GM19240 (cell line): Measurements from ENCODE around the gene TOGARAM2.

Source experiments
- DNase-seq: peaks from one replicate; pipeline ENCODE4 v3.0.0; 2011; ENCODE audit warnings: low spot score; ENCODE audit not compliant: insufficient read length

Gene TOGARAM2

DNA sequence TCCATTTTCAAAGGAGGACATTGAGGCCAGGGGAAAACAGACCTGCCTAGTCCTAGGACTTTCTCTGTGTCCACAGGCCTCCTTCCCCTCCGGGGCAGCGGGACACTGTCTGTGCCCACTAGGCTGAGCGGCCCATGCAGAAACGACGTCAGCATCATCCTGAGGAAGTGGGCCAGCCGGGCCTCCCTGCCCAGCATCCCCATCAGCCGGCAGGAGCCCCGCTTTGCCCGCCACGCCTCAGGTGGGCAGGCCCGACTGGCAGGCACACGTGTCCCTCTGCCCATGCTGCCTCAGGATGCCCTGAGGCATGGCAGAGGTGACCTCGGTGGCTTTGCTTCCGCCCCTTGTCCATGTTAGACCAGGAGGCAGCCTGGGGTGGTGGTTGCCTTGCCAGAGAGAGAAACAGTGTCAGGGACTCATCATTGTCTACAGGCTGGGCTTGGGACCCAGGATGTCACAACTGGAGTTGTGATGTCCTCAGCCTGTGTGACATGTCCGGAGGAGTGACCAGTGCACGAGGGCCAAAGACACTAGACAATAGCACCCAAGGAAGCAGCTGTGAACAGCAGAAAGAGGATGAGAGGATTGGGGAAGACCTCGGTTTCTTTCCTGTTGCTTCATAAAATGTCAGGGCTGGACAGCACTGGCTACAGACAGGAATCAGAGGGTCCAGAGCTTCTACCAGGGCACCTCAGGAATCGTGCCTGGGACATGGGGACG lies 36.8 kb downstream of the TOGARAM2 start:
- DNase-seq: no peak

DNA sequence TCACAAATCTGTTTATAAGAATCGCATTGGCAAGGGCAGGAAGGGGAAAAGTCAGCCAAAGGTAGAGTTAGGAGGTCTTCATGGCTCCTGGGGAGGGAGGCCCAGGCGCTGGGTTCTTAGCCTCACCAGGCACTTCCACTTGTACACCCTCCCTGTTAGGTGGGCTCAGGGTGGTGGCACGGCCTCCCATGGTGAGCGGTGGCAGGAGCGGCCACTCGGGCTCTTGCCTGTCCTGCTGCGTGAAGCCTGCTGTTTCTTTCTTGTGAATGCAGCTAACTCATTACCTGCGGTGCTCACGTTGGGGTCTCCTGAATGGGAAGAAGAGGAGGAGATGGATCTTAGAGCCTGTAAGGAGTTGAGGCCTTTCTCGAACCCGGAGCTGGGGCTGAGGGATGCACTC lies 40.8 kb downstream of the TOGARAM2 start:
- DNase-seq: no peak

- no peak for DNase-seq
Observed at GRCh38 chr2:29022679-29023078, 41.6 kb downstream of the TOGARAM2 start.

DNA sequence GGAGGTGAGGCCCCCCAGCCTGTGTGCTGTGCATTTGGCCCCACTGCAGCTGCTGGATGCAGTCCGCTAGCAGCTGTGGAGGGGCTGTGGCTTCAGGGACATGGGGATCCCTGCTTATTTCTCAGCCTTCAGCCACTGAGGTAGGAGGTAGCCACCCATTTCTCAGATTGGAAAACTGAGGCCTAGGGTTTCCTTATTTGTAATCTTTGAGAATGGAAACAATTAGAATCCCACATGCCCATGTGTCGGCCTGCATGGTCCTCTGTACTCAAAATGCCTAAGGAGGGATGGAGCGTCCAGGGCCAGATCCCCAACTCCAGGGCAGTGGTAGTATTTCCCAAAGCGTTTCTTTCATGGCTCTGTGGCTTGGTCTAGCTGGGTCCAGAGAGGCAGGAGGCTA lies 42.1 kb downstream of the TOGARAM2 start:
- no peak for DNase-seq

GRCh38 chr2:29024882-29025430 lies 43.9 kb downstream of the TOGARAM2 start:
- DNase-seq: no peak

DNA sequence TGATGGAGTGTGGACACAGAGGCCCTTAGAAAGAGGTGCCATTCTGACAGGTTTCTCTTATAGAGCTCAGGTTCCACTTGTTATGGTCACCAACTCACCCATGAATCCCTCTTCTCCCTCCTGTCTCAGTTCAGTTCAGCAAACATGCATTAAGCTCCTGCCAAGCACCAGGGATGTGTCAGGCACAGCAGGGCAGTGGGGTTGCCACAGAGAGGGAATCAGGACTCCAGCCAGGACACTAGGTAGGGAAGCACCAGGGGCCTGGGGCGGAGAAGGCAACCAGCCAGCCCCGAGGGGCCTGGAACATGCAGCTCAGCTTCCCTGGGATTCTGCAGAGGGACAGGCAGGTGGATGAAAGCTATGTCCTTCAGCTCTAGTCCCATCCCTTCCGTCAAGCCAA lies 44.6 kb downstream of the TOGARAM2 start:
- no peak for DNase-seq

- no peak for DNase-seq
Observed at GRCh38 chr2:29031046-29031445, 49.9 kb downstream of the TOGARAM2 start.

GRCh38 chr2:29032189-29032588 lies 51.1 kb downstream of the TOGARAM2 start:
- DNase-seq: no peak

DNA sequence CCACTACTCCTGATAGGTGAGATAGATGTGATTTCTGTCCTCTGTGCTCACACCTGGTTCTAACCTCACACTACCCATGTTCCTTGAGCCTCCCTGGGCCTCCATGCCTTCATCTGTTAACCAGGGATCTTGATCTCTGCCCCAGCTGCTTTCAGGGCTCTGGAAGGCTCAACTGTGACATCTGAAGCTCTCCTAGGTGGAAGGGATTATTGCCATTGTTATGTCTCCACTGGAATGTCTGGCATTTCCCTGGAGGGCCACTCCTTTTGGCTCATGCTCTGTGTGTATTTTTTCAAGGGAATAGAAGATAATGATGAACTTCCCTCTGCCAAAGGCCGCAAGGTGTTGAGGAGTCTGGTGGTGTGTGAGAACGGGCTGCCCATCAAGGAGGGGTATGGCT lies 52.1 kb downstream of the TOGARAM2 start:
- no peak for DNase-seq

DNA sequence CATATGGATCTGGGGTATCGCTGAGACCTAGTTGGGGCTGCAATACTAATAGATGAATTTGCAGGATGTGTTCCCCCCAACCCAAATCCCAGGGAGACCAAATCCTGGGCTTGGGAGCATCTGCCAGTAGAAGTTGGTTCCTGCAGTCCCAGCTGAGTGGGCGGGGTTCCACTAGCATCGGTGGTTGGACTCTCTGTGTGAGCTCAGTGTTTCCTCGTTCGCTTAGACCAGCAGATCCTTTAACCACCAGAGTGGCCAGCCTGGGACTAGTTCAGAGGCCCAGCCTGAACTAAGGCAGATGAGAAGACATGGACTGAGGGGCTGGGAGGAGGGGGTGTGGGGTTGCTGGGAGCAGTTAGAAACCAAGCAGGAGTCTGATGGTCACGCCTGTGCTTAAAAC lies 52.6 kb downstream of the TOGARAM2 start:
- DNase-seq: no peak

DNA sequence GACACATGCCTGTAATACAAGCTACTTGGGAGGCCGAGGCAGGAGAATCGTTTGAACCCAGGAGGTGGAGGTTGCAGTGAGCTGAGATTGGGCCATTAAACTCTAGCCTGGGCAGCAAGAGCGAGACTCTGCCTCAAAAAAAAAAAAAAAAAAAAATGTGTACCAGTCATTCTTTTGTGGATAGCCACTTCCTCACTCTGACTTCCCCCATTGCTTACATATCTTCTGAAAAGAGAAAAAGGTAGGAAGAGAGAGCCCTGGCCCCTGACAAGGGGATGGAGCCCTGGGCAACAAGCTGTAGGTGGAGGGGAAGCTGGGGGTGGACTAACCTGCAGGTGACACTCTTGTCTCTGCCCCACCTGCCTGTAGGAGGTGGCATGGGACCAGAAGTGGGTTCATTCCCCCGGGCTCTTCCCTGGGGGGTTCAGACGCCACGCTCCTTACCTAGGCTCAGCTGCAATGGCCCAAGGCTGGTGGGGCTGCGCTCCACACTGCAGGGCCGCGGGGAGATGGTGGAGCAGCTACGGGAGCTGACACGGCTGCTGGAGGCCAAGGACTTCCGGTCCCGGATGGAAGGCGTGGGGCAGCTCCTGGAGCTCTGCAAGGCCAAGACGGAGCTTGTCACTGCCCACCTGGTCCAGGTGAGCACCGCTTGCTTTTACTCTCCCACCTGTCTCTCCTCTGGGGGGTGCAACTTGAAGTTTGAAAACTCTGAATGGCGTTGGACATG lies 54.1 kb downstream of the TOGARAM2 start:
- no peak for DNase-seq

DNA sequence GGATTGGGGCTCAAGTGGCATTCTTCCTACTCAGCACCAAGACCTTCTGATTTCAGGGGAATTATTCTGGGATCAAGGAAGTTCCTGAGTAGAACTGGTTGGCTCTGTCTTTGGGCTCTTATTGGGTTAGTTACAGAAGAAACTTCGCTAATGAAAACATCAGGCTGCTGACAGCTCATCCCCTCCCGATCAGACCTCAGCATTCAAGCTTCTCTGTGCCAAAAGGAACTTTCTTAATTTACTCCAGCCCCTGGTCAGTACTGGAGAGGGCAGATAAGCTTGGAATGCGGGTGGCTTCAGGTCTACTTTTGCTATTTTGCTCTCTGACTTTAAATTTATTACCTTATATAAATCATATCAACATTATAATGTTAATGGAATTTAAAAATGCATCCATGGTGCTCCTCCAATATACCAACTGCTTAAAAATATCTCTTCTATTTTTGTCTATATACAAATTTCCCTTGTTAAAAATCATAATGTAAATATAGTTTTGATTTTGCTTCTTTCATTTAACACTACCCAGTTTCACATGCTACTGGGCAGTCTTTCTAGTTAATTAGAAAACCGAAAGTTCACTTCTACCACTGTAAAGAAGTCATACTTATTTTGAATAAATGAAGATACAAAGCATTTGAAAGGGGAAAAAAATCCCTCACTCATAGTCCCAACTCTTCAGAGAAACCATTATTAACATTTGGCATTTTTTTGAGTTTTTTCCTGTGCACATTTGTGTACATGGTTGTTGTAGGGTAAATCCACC lies 58.8 kb downstream of the TOGARAM2 start:
- no peak for DNase-seq

- DNase-seq: no peak
Observed at GRCh38 chr2:29040552-29040951, 59.5 kb downstream of the TOGARAM2 start.

DNA sequence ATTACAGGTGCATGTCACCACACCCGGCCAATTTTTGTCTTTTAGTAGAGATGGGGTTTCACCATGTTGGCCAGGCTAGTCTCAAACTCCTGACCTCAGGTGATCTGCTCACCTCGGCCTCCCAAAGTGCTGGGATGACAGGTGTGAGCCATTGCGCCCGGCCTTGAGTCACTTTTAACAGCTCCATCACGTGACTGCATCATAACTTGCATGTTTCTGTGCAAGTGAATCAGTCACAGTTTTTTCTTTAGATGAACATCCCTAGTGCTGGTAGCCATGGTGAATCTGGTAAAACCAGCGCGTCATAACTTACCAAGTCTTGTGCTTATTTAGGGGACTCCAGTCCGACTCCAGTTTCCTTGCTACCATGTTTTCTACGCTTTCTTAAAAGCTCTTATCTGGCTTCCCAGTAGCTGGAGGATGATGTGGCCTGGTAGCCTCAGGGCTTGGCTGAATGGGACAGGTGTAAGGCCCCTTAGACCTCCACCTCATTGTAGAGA lies 60.1 kb downstream of the TOGARAM2 start:
- DNase-seq: no peak

- DNase-seq: no peak
Observed at GRCh38 chr2:29042561-29043075, 61.5 kb downstream of the TOGARAM2 start.

GRCh38 chr2:29044459-29044858 lies 63.4 kb downstream of the TOGARAM2 start:
- no peak for DNase-seq

DNA sequence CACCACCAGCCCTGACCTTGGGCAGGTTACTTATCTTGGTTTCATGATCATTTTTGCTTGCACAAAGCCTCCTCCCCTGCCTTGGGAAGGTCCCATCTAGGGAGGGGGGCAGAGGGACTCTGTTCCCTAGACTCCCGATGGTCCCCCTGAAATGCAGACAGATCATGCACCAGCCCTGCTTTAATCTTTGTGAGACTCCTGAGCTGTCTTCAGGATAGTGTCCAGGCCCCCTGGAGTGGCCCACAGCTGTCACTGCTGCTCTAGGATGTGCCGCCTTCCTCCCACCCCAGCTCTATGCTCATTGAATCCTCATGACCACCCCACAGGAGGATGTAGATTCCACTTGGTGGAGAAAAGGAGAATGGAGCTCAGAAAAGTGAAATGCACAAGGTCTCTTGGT lies 65.2 kb downstream of the TOGARAM2 start:
- DNase-seq: no peak

- DNase-seq: no peak
Observed at GRCh38 chr2:29047083-29047845, 66.2 kb downstream of the TOGARAM2 start.

DNA sequence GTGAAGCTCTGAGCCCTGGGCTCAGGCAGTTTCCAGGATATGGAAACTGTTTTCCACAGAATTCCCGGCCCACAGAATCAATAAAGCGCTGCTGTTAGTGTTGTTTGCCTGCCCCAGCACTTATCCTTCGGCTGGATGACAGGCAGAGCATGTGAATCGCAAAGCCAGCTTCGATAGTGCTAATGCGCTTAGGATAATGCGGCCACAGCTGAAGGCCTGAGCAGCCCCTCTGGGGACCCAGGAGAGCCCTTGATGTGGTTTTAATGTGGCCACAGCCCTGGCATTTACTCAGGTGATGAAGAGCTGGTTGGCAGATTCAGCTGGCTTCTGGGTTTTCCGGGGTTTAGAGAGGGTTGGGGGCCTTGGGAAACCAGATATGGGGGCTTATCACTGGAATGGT lies 69.5 kb downstream of the TOGARAM2 start:
- no peak for DNase-seq

- no peak for DNase-seq
Observed at GRCh38 chr2:29051730-29052129, 70.6 kb downstream of the TOGARAM2 start.

DNA sequence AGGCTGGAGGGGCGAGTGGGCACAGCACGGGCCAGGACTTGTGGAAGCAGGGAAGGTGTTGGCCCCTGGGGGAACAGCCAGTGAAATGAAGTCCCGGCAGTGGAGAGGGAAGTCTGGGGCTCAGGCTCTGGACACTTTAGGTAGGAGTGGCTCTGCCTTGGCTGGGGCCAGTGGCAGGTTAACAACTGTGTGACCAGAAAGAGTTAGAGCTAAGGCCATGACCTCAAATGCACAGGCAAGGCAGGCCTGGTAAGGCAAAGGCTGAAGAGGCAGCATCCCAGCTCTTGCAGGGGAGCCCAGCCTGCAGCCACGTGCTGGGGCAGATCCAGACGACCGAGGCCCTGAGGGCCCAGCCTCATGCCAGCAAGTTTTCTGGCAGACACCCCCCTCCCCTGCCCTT lies 71.7 kb downstream of the TOGARAM2 start:
- no peak for DNase-seq
